HG03196 (cell line): ENCODE data around the gene KYAT1.
"Not testable (repeated sequence)": the region's sequence is repeated elsewhere in the genome, so short reads cannot be mapped to it uniquely, and the experiment has no call there.

Source experiments
- ATAC-seq: cut with Tn5 transposase; IDR thresholded peaks from one replicate; pipeline ENCODE4 v1.9.1; 2021; ENCODE audit not compliant: unreplicated experiment

KYAT1 gene

GRCh38 chr9:128886211-128886891 lies 4.6 kb upstream of the KYAT1 start:
- ATAC-seq, result no peak

- ATAC-seq, result no peak
Measured at GRCh38 chr9:128885798-128886197, 4.0 kb upstream of the KYAT1 start.

- ATAC-seq, result no peak
Measured at GRCh38 chr9:128885376-128885775, 3.6 kb upstream of the KYAT1 start.

- ATAC-seq, result no peak
Measured at GRCh38 chr9:128884164-128884563, 2.4 kb upstream of the KYAT1 start.

- ATAC-seq, result no peak
Measured at GRCh38 chr9:128882677-128883603, 1.2 kb upstream of the KYAT1 start.

- ATAC-seq, result no peak
Measured at GRCh38 chr9:128877852-128878251, 3.9 kb downstream of the KYAT1 start.

- ATAC-seq, result not testable (repeated sequence)
Measured at GRCh38 chr9:128870941-128871265, 10.8 kb downstream of the KYAT1 start.

- no peak for ATAC-seq
Measured at GRCh38 chr9:128870128-128870940, 11.4 kb downstream of the KYAT1 start.

- ATAC-seq, result no peak
Measured at GRCh38 chr9:128863647-128864046, 18.1 kb downstream of the KYAT1 start.

- ATAC-seq, result no peak
Measured at GRCh38 chr9:128862401-128862851, 19.3 kb downstream of the KYAT1 start.

- ATAC-seq, result no peak
Measured at GRCh38 chr9:128861501-128861900, 20.2 kb downstream of the KYAT1 start.

- ATAC-seq, result no peak
Measured at GRCh38 chr9:128860937-128861336, 20.8 kb downstream of the KYAT1 start.

GRCh38 chr9:128858476-128858875 lies 23.3 kb downstream of the KYAT1 start:
- not testable (repeated sequence) for ATAC-seq

- ATAC-seq, result not testable (repeated sequence)
Measured at GRCh38 chr9:128854454-128854853, 27.3 kb downstream of the KYAT1 start.

- not testable (repeated sequence) for ATAC-seq
Measured at GRCh38 chr9:128852646-128853045, 29.1 kb downstream of the KYAT1 start.

GRCh38 chr9:128851779-128852600 lies 29.8 kb downstream of the KYAT1 start:
- ATAC-seq, result not testable (repeated sequence)

GRCh38 chr9:128851024-128851423 lies 30.7 kb downstream of the KYAT1 start:
- not testable (repeated sequence) for ATAC-seq

- ATAC-seq, result no peak
Measured at GRCh38 chr9:128847803-128848202, 33.9 kb downstream of the KYAT1 start.

GRCh38 chr9:128846680-128847030 lies 35.1 kb downstream of the KYAT1 start:
- ATAC-seq, result no peak

GRCh38 chr9:128845186-128845931 lies 36.4 kb downstream of the KYAT1 start:
- ATAC-seq, result no peak
